ENCODE data around the gene C6orf136. TPM values are rescaled to one million over a fixed set of nuclear protein-coding genes. Genes with fewer than 3 reads are reported as not detected.

Gene C6orf136
- total RNA-seq, 4 donors from 2014 or later: 35.5 to 111 (median 83.8) TPM

GRCh38 chr6:30670760-30671527 lies 24.0 kb downstream of the C6orf136 start:
- Histone ChIP-seq H3K27me3 (no peaks in the 10 kb centered on the region), H3K27ac (no peak overlapping the region), H3K4me3 (no peak overlapping the region), H3K9me3 (no peaks in the 10 kb centered on the region), H3K4me1 (peaks cover 0 to 18% (median 11%) of the 10 kb centered on the region in 4 donors), H3K36me3 (peaks cover 0 to 50% (median 0%) of the 10 kb centered on the region in 3 donors)
- TF ChIP-seq CTCF (IDR thresholded peaks at IDR 0.05) (no peak), POLR2A (IDR thresholded peaks at IDR 0.05) (no peak)
- DNase-seq: no peak

- Histone ChIP-seq H3K36me3 (peaks cover 0 to 44% (median 0%) of the 10 kb centered on the region in 3 donors), H3K27ac (peak within 1 kb of the TSS; percentile 79 to 92 (median 89)), H3K27me3 (no peaks in the 10 kb centered on the region), H3K9me3 (no peaks in the 10 kb centered on the region), H3K4me1 (peaks cover 0 to 18% (median 11%) of the 10 kb centered on the region in 4 donors), H3K4me3 (peak within 1 kb of the TSS; percentile 82 to 98 (median 95))
- peak; percentile 95 to 98 (median 96) for DNase-seq
- TF ChIP-seq POLR2A (IDR thresholded peaks at IDR 0.05): peak; percentile 54 to 69
- peak; percentile 88 to 96 (median 94) for TF ChIP-seq CTCF (IDR thresholded peaks at IDR 0.05)
Observed at GRCh38 chr6:30672445-30673253, 25.7 kb downstream of the C6orf136 start, which contains the start of gene DHX16. DHX16 (minus strand) TSS chr6:30673006; CDS start chr6:30672841, 165 bp downstream.

- no peak overlapping the region for H3K27ac ChIP-seq
- no peaks in the 10 kb centered on the region for H3K27me3 ChIP-seq
- no peaks in the 10 kb centered on the region for H3K9me3 ChIP-seq
- no peak for DNase-seq
- peaks cover 0 to 24% (median 0%) of the 10 kb centered on the region in 3 donors for H3K36me3 ChIP-seq
- no peak for TF ChIP-seq CTCF (IDR thresholded peaks at IDR 0.05)
- no peak for TF ChIP-seq POLR2A (IDR thresholded peaks at IDR 0.05)
- H3K4me3 ChIP-seq: no peak overlapping the region
- H3K4me1 ChIP-seq: peaks cover 0 to 34% (median 13%) of the 10 kb centered on the region in 4 donors
Observed at GRCh38 chr6:30676660-30677285, 29.8 kb downstream of the C6orf136 start.

GRCh38 chr6:30678964-30679726 lies 32.2 kb downstream of the C6orf136 start:
- Histone ChIP-seq H3K4me3 (peak overlapping the region; percentile 6 to 75 (median 28)), H3K27ac (peak overlapping the region; percentile 22 to 98 (median 64)), H3K9me3 (no peaks in the 10 kb centered on the region), H3K27me3 (no peaks in the 10 kb centered on the region), H3K4me1 (peaks cover 0 to 41% (median 9%) of the 10 kb centered on the region in 4 donors), H3K36me3 (peaks cover 0 to 24% (median 0%) of the 10 kb centered on the region in 3 donors)
- peak; percentile 84 to 94 (median 92) for DNase-seq
- TF ChIP-seq POLR2A (IDR thresholded peaks at IDR 0.05) (no peak), CTCF (IDR thresholded peaks at IDR 0.05) (peak; percentile 88 to 99 (median 96))

All from Peyer's patch (tissue), 4 donors.